HG03103 (cell line): Measurements from ENCODE around the gene TVP23C.

Experiments used
- ATAC-seq: cut with Tn5 transposase; IDR thresholded peaks from one replicate; pipeline ENCODE4 v1.9.1; 2021; ENCODE audit warnings: low read depth; ENCODE audit not compliant: unreplicated experiment

The TVP23C gene

GRCh38 chr17:15498107-15498506, 65.2 kb downstream of the TVP23C start:
- ATAC-seq: no peak

- no peak for ATAC-seq
These were observed 66.3 kb downstream of the TVP23C start for GRCh38 chr17:15496735-15497670.

GRCh38 chr17:15494821-15495220, 68.5 kb downstream of the TVP23C start:
- ATAC-seq: no peak

GRCh38 chr17:15493693-15494035, 69.6 kb downstream of the TVP23C start:
- ATAC-seq: no peak

- ATAC-seq: no peak
These were observed 70.2 kb downstream of the TVP23C start for GRCh38 chr17:15492791-15493692.

GRCh38 chr17:15492186-15492585, 71.1 kb downstream of the TVP23C start:
- ATAC-seq: no peak

GRCh38 chr17:15490634-15491261, 72.5 kb downstream of the TVP23C start:
- no peak for ATAC-seq

GRCh38 chr17:15488557-15488956, 74.7 kb downstream of the TVP23C start:
- ATAC-seq: no peak

GRCh38 chr17:15485045-15485444, 78.2 kb downstream of the TVP23C start:
- no peak for ATAC-seq

GRCh38 chr17:15483431-15483830, 79.9 kb downstream of the TVP23C start:
- no peak for ATAC-seq

- no peak for ATAC-seq
These were observed 80.8 kb downstream of the TVP23C start for GRCh38 chr17:15482476-15482875.

GRCh38 chr17:15481481-15481880, 81.8 kb downstream of the TVP23C start:
- no peak for ATAC-seq

GRCh38 chr17:15480204-15480603, 83.1 kb downstream of the TVP23C start:
- no peak for ATAC-seq

GRCh38 chr17:15479703-15480102, 83.6 kb downstream of the TVP23C start:
- ATAC-seq: no peak

GRCh38 chr17:15478845-15479244, 84.4 kb downstream of the TVP23C start:
- no peak for ATAC-seq

- ATAC-seq: no peak
These were observed 87.5 kb downstream of the TVP23C start for GRCh38 chr17:15475631-15476354.

- no peak for ATAC-seq
These were observed 90.4 kb downstream of the TVP23C start for GRCh38 chr17:15472891-15473290.

- no peak for ATAC-seq
These were observed 92.7 kb downstream of the TVP23C start for GRCh38 chr17:15470536-15470935.

- no peak for ATAC-seq
These were observed 94.0 kb downstream of the TVP23C start for GRCh38 chr17:15469260-15469659.

- no peak for ATAC-seq
These were observed 95.2 kb downstream of the TVP23C start for GRCh38 chr17:15468126-15468525.
